GM21390 (cell line): Measurements from ENCODE around the gene RYR2.

Experiments used
- ATAC-seq: cut with Tn5 transposase; IDR thresholded peaks from one replicate; pipeline ENCODE4 v1.9.1; 2021; ENCODE audit not compliant: unreplicated experiment

RYR2 gene

DNA sequence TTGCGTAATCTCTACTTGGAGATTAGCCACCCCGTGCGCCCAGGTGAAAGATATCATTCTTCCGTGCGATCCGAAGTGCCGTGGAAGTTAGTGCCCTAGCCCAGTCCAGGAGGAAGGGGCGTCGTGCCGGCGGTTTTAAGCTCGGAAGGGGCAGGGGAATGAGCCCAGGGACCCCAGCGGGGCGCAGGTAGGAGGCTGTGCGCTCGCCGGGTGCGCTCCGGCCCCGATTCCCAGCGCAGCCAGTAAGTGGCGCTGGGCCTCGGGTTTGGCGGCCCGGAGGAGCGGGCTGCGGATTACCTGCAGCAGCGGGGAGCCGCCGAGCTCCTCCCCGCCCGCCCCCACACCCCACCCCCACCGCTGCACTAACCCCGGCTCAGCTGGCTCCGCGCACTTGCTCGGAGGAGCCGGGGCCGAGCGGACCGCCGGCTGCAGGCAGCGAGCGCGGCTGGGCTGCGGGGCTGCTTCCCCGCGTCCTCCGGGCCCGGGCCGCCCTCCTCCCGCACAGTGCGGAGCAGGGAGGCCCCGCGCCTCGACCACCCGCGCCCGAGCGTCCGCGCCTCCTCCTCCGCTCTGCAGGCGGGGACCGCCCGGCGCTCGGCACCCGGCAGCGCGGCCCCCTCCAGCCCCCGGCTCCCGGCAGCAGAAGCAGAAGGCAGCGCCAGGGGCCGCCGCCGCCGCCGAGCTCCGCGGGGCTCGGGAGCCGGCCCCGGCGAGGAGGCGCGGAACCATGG lies at the start of gene RYR2:
TSS of gene RYR2 (plus strand) at position 390 of the 731 bp plus-strand sequence. CDS start at position 728, 338 bp downstream.
- no peak for ATAC-seq

DNA sequence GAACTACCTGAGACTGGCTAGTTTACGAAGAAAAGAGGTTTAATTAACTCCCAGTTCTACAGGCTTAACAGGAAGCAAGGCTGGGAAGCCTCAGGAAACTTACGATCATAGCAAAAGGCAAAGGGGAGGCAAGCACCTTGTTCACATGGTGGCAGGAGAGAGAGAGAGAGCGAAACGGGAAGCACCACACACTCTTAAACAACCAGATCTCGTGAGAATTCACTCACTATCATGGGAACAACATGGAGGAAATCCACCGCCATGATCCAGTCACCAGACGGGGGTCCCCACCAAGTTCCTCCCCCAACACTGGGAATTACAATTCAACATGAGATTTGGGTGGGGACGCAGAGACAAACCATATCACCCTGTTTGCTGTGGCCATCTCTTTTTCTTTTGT lies 49.5 kb upstream of the RYR2 start:
- no peak for ATAC-seq

DNA sequence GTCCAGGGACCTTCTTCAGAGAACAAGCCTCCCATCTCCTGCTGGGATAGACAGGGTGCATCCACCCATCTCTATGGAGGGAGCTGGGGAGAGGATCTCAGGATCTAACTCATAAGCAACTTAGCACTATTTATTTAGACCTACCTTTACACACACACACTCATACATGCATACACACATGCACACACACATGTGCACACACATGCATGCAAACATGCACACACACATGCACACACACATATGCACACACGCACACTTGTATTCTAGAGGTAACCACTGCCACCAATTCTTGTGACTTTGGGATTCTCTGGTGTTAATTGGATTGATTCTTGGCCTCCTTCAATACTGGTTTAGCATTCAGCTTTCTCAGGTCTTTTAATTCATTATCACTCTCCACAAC lies 47.5 kb upstream of the RYR2 start:
- ATAC-seq: no peak

DNA sequence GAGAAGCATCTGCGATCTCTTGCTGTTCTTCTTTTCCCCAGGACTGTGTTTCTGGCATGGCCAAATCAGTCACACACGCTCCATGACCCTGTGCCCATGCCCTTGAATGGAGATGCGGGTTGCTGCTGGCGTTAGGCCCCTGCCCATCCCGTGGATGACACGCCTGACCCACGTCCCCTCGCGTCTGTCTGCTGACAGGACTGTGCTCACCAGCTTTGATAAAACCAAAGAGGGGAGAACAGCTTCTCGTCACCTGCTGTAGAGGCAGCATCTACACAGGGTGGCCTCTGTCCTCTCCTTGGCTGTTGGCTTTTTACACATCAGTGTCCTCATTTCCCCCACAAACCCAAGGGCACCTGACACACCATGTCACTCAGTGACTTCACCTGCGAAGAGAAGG lies 44.6 kb upstream of the RYR2 start:
- no peak for ATAC-seq

DNA sequence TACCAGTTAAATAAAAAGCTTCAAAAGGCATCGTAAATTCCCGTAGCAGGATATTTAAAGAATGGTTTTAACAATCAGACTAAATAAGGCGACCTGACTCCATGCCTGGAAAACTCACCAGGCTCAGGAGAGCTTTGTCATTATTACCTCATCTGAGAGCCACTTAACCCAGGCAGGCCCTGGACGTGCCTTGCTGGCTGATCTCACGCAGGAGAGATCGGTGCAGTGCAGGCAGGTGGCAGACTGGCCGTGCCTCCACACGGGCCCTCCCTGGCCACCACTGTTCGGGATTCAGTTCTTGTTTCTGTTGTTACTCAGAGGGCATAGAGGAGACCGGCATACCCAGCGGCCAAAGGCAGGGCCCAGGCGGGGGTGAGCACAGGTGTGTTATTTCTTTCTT lies 44.1 kb upstream of the RYR2 start:
- ATAC-seq: no peak

DNA sequence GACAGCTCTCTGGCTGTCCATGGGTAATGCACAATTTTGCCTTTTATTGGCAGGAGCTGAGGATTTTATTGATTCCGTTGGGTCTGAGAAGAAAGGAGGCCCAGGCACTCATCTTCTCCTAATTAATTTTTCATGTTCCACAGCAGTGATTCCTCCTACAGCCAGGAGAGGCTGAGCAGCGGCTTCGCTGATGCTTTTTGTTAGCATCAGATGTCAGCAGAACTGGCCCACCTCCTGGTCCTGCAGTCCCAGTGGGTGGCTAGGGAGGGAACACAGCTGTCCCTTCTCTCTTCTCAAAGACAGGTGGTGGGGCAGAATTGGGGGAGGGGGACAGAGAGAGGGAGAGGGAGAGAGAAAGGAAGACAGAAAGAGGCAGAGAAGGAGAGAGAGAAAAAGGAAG lies 43.4 kb upstream of the RYR2 start:
- ATAC-seq: no peak

DNA sequence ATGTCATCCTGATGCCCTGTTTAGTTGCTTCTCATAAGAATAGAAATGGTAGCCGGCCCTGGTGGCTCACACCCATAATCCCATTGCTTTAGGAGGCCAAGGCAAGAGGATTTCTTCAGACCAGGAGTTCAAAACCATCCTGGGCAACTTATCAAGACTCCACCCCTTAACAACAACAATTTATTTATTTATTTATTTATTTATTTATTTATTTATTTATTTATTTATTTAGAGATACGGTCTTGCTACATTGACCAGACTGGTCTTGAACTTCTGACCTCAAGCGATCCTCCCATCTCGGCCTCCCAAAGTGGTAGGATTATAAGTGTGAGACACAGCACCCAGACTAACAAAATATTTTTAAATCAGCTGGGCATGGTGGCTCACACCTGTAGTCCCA lies 41.8 kb upstream of the RYR2 start:
- ATAC-seq: no peak

DNA sequence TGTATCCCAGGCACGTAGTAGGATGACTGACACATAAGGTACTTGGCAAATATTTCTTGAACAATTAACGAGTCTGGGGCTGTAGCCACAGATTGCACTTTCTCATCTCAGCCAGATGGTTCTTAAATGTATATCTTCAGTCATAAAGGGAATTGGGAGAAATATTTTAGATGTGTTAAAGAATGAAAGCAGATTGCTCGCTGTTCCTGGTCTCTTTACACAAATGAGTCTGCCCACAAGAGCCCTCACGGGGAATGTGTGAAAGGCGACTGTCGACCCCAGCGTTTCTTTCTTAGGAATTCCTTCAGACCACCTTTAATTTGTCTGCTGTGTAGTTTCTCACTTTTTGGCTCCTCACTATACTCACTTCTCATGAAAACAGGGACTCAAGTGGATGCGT lies 38.5 kb upstream of the RYR2 start:
- no peak for ATAC-seq

DNA sequence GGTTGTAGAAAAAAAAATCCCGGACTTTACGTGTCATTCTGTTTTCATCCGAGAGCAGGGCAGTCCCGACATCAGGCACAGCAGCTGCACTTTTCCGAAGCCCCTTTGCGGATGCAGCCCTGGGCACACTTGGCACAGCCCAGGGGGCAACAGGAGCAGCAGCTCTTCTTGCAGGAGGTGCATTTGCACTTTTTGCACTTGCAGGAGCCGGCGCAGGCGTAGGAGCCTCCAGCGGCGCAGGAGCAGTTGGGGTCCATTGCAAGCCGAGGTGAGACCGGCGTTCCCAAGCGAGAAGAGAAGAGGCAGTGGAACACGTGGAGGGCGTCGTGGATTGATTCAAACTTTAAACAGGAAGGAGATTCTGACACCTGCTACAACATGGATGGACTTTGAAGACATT lies 37.9 kb upstream of the RYR2 start, which contains the start of gene MT1HL1:
TSS of gene MT1HL1 (minus strand) at position 326 of the 400 bp plus-strand sequence. CDS start at position 257, 69 bp downstream.
- ATAC-seq: no peak

DNA sequence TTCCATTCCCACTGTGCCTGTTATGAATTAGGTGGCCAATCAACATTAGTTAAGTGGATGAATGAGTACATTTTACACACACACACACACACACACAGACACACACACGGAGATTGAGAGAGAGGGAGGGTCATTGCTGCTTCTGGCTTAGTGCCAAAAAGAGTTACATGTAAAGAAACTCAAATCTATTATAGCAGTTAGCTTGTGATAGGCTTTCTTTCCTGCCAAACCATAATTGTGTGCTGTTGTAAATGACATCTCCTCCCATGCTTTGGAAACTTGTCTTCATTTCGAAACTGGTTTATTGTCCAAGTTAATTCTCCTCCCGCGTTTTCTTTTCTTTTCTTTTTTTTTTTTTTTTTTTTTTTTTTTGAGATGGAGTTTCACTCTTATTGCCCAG lies 36.3 kb upstream of the RYR2 start:
- no peak for ATAC-seq

DNA sequence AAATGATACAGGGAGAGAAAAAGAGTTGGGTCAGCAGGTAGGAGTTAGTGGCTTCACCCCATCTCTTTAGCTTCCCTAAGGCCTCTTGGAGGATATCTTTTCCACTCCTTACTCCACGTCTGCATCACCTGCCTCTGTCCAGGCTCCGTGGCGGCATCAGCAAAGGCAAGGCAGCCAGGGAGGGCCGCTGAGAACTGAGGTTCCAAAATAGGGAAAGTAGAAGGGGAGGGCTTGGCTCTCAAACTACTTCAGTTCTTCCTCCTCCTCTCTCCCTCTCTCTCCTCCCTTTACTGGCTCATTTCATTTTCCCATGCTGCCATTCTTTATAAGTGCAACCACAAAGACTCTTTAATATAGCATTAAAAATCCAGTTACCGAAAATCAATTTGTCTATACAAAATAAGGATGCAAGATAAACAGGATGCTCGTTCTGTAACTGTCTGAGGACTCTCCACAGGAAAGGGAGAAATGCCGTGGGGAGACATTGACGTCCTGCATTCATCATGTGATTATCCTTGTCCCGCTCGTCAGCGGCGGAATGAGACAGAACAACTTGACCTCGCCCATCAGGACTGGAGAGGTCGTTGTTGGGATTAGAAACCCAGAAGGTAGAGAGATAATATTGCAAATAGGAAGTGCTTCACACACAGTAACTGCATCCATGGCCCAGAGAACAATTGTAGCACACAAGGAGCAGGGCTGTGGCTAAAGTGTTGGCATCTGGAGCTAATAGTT lies 34.7 kb upstream of the RYR2 start:
- ATAC-seq: no peak

DNA sequence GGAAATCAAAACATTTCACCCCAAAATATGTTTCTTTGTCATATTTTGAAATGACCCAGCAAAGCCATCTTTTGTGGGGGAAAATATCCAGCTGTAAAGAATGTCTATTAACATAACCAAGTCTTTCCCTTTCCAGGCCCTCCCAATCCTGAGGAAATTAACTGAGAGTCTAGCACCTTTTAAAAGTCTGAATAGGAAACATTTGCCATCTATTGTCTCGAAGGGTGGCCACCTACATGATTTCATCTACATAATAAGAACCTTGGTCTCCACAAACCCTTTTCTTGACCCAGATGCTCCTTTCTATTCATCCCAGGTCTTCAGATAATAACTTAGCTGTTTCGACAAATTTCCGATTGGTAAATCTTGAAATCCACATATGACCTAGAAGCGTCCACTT lies 32.4 kb upstream of the RYR2 start:
- ATAC-seq: no peak

DNA sequence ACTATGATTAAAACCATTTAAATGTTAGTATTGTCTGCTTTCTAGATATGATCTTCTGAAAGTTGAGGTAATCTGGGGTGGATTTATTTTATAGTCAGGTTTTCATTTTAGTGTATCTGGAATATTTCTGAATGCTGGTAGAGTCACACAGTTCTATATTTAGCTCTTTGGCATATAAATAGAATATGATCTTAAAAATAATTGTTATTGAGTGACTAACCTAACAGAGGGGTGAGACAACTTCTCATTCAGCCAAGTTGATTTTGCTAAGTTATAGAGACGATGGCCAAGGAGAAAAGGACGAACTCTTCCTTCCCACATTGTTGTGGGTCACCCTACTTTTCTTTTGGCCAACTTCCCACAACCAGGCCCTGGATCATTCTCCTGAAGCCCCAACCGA lies 30.6 kb upstream of the RYR2 start:
- no peak for ATAC-seq

DNA sequence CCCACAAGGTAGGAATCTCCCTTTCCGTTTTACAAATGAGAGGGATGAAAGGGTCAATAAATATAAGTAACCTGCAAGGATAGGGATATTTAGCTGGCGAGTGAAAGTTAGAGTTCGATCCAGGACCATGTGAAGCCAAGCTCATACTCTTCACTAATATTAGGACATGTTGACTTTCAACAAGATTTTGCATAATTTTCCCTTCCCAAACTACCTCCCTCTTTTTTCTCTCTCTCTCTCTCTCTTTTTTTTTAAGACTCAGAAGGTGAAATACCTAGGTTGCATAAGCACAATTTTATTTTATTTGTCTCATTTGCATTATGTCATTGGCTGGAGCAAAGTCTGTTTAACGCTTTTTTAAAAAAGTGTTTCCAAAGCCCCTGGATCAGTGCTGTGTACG lies 29.6 kb upstream of the RYR2 start:
- ATAC-seq: no peak

DNA sequence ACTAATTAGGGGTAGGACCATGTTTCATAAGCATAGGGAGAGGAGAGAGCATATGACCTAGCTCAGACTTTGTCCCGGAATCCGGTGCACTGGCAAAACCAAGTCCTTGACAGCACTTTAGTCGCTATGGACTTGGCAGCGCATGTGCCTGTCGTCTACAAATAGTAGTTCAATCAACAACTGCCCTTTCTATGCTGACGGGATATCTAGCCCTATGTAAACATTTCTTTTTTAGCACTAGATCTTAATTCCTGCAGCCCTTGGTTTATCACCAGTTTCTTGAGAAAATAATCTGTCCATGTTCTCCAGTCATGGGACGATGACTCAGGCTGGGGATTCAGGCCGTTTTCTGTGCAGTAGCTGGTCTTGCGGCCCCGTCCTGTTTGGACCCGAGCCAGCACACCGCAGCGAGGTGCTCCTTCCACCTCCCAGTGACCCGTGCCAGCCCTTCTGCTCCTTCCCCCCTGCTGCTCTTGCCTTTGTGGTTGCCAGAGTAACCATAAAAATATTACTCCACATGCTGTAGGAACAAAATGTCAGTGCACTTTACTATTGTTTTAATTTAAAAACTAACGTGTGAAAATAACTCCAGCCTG lies 29.1 kb upstream of the RYR2 start:
- no peak for ATAC-seq

DNA sequence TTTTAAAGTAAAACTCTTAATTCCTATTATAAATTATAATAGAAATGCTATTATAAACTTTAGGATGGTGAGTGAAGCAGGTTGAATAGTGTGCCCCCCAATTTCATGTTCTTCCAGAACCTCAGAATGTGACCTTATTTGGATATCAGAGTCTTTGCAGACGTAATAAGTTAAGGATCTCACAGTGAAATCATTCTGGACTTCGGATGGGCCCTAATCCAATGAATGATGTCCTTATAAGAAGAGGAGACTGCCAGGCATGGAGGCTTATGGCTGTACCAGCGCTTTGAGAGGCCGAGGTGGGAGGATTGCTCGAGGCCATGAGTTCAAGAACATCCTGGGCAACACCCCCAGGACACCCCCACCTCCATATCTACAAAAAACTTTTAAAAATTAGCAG lies 28.4 kb upstream of the RYR2 start:
- no peak for ATAC-seq

DNA sequence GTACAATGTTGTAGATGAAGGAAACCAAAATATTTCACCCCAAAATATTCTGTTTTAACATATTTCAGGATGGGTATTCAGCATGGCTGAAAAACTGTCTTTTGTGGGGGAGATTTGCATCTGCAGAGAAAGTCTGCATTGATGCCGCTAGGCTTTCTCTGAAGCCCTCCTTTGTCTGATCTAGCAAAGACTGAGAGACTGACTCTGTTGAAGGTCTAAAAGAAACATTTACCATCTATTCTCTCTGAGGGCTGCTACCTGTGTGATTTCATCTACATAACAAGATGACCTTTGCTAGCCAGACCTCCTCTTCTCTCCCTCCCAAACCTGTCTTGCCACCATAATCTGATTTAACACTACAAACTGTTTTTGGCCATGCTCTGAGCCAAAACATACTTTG lies 25.4 kb upstream of the RYR2 start:
- no peak for ATAC-seq

DNA sequence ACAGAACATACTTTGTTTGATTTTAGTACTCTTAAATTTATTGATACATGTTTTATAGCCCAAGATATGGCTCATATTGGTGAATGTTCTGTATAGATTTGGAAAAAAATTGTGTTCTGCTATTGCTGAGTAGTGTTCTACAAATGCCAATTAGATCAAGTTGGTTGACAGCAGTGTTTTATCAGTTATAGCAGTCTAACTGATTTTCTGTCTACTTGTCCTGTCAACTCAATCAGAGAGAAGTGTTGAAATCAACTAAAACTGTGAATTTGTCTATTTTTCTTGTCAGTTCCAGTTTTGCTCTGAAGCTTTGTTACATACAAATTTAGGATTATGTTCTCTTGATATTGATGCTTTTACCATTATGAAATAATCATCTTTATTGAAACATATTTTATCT lies 23.1 kb upstream of the RYR2 start:
- no peak for ATAC-seq

DNA sequence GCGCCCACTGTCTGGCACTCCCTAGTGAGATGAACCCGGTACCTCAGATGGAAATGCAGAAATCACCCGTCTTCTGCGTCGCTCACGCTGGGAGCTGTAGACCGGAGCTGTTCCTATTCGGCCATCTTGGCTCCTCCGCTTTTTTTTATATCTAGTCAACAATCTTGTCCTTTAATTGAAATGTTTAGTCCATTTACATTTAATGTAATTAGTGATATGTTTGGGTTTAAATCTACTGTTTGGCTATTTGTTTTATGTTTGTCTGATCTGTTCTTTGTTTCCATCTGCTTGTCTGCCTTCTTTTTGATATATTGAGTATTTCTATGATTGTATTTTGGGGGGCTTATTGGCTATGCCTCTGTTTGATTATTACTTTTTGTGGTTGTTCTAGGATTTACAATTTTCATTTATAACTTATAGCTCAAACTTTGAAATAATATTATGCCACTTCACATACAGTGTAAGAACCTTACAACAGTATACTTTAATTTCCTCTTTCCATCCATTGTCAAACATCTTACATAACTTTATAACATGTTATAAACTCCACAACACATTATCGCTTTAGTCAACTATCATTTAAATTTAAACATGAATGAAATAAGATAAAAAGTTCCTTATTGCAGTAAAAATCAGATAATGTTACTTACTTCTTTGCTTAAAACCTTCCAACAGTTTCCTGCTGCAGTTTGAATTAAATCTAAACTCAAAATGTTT lies 16.5 kb upstream of the RYR2 start:
- no peak for ATAC-seq

DNA sequence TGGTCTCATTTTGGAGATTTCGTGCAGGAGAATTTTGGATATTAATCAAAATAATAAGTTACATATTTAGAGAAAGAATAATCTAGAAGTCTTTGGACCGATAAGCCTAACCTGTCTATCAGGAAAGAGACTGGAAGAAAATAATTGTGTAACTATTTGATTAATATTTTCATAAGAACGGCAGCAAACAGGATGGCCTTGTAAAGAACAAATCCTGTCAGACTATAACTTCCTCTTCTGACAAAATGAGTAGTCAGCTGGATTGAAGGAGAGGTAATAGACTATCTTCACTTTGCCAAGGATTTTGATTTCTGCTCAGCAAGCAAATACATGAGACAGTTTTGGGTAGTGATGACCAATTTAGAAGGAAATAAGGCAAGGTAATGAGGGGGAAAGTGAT lies 12.7 kb upstream of the RYR2 start:
- no peak for ATAC-seq

DNA sequence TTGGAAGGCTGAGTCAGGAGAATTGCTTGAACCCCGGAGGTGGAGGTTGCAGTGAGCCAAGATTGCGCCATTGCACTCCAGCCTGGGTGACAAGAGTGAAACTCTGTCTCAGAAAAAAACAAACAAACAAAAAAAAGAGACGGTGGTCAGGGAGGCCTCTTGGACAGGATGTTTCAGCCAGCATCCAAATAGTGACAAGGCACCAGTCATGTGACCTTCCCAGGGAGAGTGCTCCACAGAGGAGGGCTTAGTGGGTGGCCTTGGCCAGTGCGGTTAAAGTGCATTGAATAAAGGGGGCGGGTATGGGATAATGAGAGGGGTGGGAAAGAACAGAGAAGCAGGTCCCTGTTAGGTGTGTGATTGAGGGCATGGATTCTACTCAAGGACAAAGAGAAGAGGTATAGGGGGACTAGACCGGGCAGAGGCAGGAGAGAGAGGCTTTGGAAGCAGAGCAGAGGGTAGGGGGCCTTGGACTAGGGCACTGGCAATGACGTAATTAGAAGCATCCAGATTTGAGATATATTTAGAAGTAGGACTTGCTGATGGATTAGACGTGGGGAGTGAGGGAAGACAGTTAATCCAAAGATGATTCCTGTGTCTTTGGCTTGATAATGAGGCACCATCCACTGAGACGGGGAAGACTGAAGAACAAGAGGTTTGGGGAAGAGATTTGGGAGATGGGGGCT lies 12.0 kb upstream of the RYR2 start:
- ATAC-seq: no peak
